GM18870 (cell line): ENCODE results near the gene TSPAN32.

ENCODE experiments used
- ATAC-seq: cut with Tn5 transposase; IDR thresholded peaks from one replicate; pipeline ENCODE4 v1.9.1; 2021; ENCODE audit warnings: moderate library complexity; ENCODE audit not compliant: unreplicated experiment

TSPAN32 gene

GRCh38 chr11:2301631-2302305 is at the start of gene TSPAN32, which contains the start of gene C11orf21:
Gene TSPAN32 (plus strand): TSS chr11:2302013. CDS start chr11:2302150, 137 bp downstream.
Gene C11orf21 (minus strand): TSS chr11:2301918. CDS start chr11:2301808, 110 bp downstream.
- no peak for ATAC-seq

GRCh38 chr11:2252018-2252417 is 49.8 kb upstream of the TSPAN32 start:
- no peak for ATAC-seq

- no peak for ATAC-seq
Observed at GRCh38 chr11:2256293-2256913, 45.4 kb upstream of the TSPAN32 start.

- ATAC-seq, result no peak
Observed at GRCh38 chr11:2256951-2257700, 44.7 kb upstream of the TSPAN32 start.

- ATAC-seq, result no peak
Observed at GRCh38 chr11:2258501-2259465, 43.0 kb upstream of the TSPAN32 start.

GRCh38 chr11:2259466-2259830 is 42.4 kb upstream of the TSPAN32 start:
- ATAC-seq, result no peak

GRCh38 chr11:2259897-2260451 is 41.8 kb upstream of the TSPAN32 start:
- no peak for ATAC-seq

- no peak for ATAC-seq
Observed at GRCh38 chr11:2260491-2261364, 41.1 kb upstream of the TSPAN32 start.

- no peak for ATAC-seq
Observed at GRCh38 chr11:2261436-2262230, 40.2 kb upstream of the TSPAN32 start.

GRCh38 chr11:2262301-2263070 is 39.3 kb upstream of the TSPAN32 start:
- no peak for ATAC-seq

GRCh38 chr11:2263071-2263565 is 38.7 kb upstream of the TSPAN32 start:
- ATAC-seq, result no peak

GRCh38 chr11:2263724-2264360 is 38.0 kb upstream of the TSPAN32 start:
- ATAC-seq, result no peak

GRCh38 chr11:2264366-2265053 is 37.3 kb upstream of the TSPAN32 start:
- ATAC-seq, result no peak

- peak; percentile 74 for ATAC-seq
Observed at GRCh38 chr11:2265396-2265795, 36.4 kb upstream of the TSPAN32 start.

GRCh38 chr11:2265854-2266585 is 35.8 kb upstream of the TSPAN32 start:
- no peak for ATAC-seq
